Cardiac muscle cell (in vitro differentiated cells and primary cell): ENCODE results near the gene RPL31. TPM values are rescaled to one million over a fixed set of nuclear protein-coding genes. Genes with fewer than 3 reads are reported as not detected.
A peak's percentile ranks its signal among the peaks of the same experiment; 100 is the strongest.

Experiments used
- DNase-seq, 2 donors: peaks; one replicate each; pipeline versions ENCODE4 v3.0.0 to v3.0.0-alpha.2; 2010 to 2017; ENCODE audit warnings: low read depth in 1 of 2, low spot score in 1 of 2
- H3K27ac ChIP-seq: fragments of 200-600 bp; sonication (generic); 2 replicates; pipeline ENCODE4 v1.5.1; 2016
- H3K27me3 ChIP-seq: fragments of 200-600 bp; sonication (generic); 2 replicates; pipeline ENCODE4 v1.6.0; 2016; ENCODE audit warnings: control low read depth
- H3K36me3 ChIP-seq: fragments of 200-600 bp; sonication (generic); 2 replicates; pipeline ENCODE4 v1.5.1; 2016; ENCODE audit warnings: control low read depth
- H3K4me1 ChIP-seq: fragments of 200-600 bp; sonication (generic); 2 replicates; pipeline ENCODE4 v1.8.1; 2017; ENCODE audit warnings: low read depth, mild to moderate bottlenecking, mixed run types
- H3K4me3 ChIP-seq: fragments of 200-600 bp; sonication (generic); 2 replicates; pipeline ENCODE4 v1.5.1; 2016; ENCODE audit warnings: mild to moderate bottlenecking
- H3K9me3 ChIP-seq: fragments of 200-600 bp; sonication (generic); 2 replicates; pipeline ENCODE4 v1.5.1; 2017; ENCODE audit warnings: low read depth, mild to moderate bottlenecking, control low read depth
- polyA plus RNA-seq: library from polyadenylated mRNA; unstranded; fragments of >200 nt; fragmentation: Nextera tagmentation; extraction: Ambion mirVana; gene quantifications from 2 replicates; pipeline ENCODE4 v1.2.1, GENCODE V29; 2016
- total RNA-seq: library from RNA; depleted of rRNA; stranded (reverse); fragments of >200 nt; gene quantifications from 2 replicates; pipeline ENCODE4 v1.2.3, GENCODE V29; 2016
- TF ChIP-seq, protein P1 (sequence below): IDR thresholded peaks from 2 replicates; pipeline ENCODE4 v1.5.1; 2012; ENCODE audit warnings: low read depth, mild to moderate bottlenecking, low read length

RPL31 gene
- total and polyA plus RNA-seq, 2 experiments from 2014 or later, result 458 to 1,385 TPM

GRCh38 chr2:100968146-100969145 lies 33.6 kb upstream of the RPL31 start:
- Histone ChIP-seq H3K27me3 (no peaks in the 10 kb centered on the region), H3K9me3 (no peaks in the 10 kb centered on the region), H3K4me3 (no peak overlapping the region), H3K27ac (no peak overlapping the region), H3K36me3 (no peaks in the 10 kb centered on the region), H3K4me1 (no peaks in the 10 kb centered on the region)
- no peak for DNase-seq
- TF ChIP-seq, protein P1, sequence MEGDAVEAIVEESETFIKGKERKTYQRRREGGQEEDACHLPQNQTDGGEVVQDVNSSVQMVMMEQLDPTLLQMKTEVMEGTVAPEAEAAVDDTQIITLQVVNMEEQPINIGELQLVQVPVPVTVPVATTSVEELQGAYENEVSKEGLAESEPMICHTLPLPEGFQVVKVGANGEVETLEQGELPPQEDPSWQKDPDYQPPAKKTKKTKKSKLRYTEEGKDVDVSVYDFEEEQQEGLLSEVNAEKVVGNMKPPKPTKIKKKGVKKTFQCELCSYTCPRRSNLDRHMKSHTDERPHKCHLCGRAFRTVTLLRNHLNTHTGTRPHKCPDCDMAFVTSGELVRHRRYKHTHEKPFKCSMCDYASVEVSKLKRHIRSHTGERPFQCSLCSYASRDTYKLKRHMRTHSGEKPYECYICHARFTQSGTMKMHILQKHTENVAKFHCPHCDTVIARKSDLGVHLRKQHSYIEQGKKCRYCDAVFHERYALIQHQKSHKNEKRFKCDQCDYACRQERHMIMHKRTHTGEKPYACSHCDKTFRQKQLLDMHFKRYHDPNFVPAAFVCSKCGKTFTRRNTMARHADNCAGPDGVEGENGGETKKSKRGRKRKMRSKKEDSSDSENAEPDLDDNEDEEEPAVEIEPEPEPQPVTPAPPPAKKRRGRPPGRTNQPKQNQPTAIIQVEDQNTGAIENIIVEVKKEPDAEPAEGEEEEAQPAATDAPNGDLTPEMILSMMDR, result no peak

DNA sequence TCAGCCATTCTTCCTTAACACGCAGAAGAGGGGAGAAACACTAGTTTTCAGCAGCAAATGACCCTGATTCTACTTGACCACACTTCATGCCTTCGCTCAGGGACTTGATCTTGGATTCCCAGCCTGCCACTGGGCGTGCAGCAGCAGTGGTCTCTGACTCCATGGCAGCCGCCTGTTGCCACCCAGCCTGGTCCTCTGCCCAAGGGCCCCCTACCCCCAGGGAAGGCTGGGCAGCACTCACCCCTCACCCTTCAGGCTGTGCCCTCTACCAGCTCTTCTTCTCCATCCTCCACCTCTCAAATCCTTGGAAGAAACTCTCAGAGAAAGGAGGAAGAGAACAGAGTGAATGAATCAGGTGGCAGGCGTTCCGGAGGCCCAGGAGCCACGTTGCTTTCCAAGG lies 32.1 kb upstream of the RPL31 start:
- Histone ChIP-seq H3K9me3 (no peaks in the 10 kb centered on the region), H3K36me3 (no peaks in the 10 kb centered on the region), H3K27ac (no peak overlapping the region), H3K4me1 (no peaks in the 10 kb centered on the region), H3K4me3 (no peak overlapping the region), H3K27me3 (no peaks in the 10 kb centered on the region)
- TF ChIP-seq, protein P1, result no peak
- no peak for DNase-seq

DNA sequence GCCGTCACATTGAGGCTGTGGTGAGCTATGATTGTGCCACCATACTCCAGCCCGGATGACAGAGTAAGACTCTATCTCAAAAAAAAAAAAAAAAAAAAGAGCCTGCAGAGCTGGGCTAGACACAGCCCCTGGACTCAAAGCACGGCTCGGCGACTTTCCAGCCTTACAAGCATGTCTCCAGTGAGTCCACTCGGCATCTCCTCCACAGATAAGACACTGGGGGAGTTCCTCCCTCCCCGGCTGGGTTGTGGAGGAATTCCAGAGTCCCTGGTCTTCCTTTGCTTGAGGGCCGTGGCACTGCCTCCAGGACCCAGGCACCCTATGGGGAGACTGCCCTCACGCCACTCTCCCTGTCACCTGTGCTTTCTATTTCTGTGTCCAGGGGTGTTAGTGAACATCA lies 30.9 kb upstream of the RPL31 start:
- H3K4me3 ChIP-seq, result no peak overlapping the region
- H3K9me3 ChIP-seq, result no peaks in the 10 kb centered on the region
- no peaks in the 10 kb centered on the region for H3K27me3 ChIP-seq
- H3K4me1 ChIP-seq, result no peaks in the 10 kb centered on the region
- H3K36me3 ChIP-seq, result no peaks in the 10 kb centered on the region
- DNase-seq, result peak in 1 of 2 donors; percentile 57
- TF ChIP-seq, protein P1, result no peak
- H3K27ac ChIP-seq, result no peak overlapping the region

GRCh38 chr2:100972452-100972851 lies 29.6 kb upstream of the RPL31 start:
- no peaks in the 10 kb centered on the region for H3K27me3 ChIP-seq
- no peak overlapping the region for H3K4me3 ChIP-seq
- DNase-seq, result no peak
- no peaks in the 10 kb centered on the region for H3K36me3 ChIP-seq
- H3K27ac ChIP-seq, result no peak overlapping the region
- H3K9me3 ChIP-seq, result no peaks in the 10 kb centered on the region
- H3K4me1 ChIP-seq, result no peaks in the 10 kb centered on the region
- TF ChIP-seq, protein P1, result no peak

GRCh38 chr2:100974712-100975520 lies 27.2 kb upstream of the RPL31 start:
- Histone ChIP-seq H3K4me1 (no peaks in the 10 kb centered on the region), H3K9me3 (no peaks in the 10 kb centered on the region), H3K27ac (no peak overlapping the region), H3K4me3 (no peak overlapping the region), H3K27me3 (no peaks in the 10 kb centered on the region), H3K36me3 (no peaks in the 10 kb centered on the region)
- peak in 1 of 2 donors; percentile 19 for DNase-seq
- TF ChIP-seq, protein P1, result no peak
